CD4-positive, alpha-beta T cell treated with Interleukin-10 for 1 hour (primary cell): ENCODE results near the gene CNIH1.
"Not testable (repeated sequence)": the region's sequence is repeated elsewhere in the genome, so short reads cannot be mapped to it uniquely, and the experiment has no call there.

Source experiments
- DNase-seq: peaks from one replicate; pipeline ENCODE4 v3.0.0-alpha.2; 2020

The CNIH1 gene

GRCh38 chr14:54465654-54466053 is 24.5 kb upstream of the CNIH1 start:
- no peak for DNase-seq

GRCh38 chr14:54462048-54462447 is 20.9 kb upstream of the CNIH1 start:
- DNase-seq = no peak

- DNase-seq = no peak
These were observed 17.9 kb upstream of the CNIH1 start for GRCh38 chr14:54459106-54459505.

- not testable (repeated sequence) for DNase-seq
These were observed 17.4 kb upstream of the CNIH1 start for GRCh38 chr14:54458536-54458935.

GRCh38 chr14:54457609-54457996 is 16.4 kb upstream of the CNIH1 start:
- no peak for DNase-seq

GRCh38 chr14:54456820-54457608 is 15.8 kb upstream of the CNIH1 start:
- DNase-seq = not testable (repeated sequence)

GRCh38 chr14:54455363-54455762 is 14.2 kb upstream of the CNIH1 start:
- no peak for DNase-seq

GRCh38 chr14:54453990-54454389 is 12.8 kb upstream of the CNIH1 start:
- DNase-seq = not testable (repeated sequence)

GRCh38 chr14:54453252-54453651 is 12.1 kb upstream of the CNIH1 start:
- DNase-seq = no peak

- no peak for DNase-seq
These were observed 10.8 kb upstream of the CNIH1 start for GRCh38 chr14:54451961-54452360.

- DNase-seq = no peak
These were observed 10.0 kb upstream of the CNIH1 start for GRCh38 chr14:54451121-54451601.

- no peak for DNase-seq
These were observed 9.4 kb upstream of the CNIH1 start for GRCh38 chr14:54450535-54450934.

GRCh38 chr14:54447231-54447692 is 6.1 kb upstream of the CNIH1 start:
- peak; percentile 9 for DNase-seq

GRCh38 chr14:54446161-54446693 is 5.1 kb upstream of the CNIH1 start:
- no peak for DNase-seq

GRCh38 chr14:54444681-54445080 is 3.5 kb upstream of the CNIH1 start:
- DNase-seq = no peak

GRCh38 chr14:54443981-54444380 is 2.8 kb upstream of the CNIH1 start:
- no peak for DNase-seq

- DNase-seq = not testable (repeated sequence)
These were observed 1.8 kb upstream of the CNIH1 start for GRCh38 chr14:54442961-54443360.

- DNase-seq = no peak
These were observed 700 bp downstream of the CNIH1 start for GRCh38 chr14:54440476-54440872.

GRCh38 chr14:54440037-54440436 is 1.1 kb downstream of the CNIH1 start:
- no peak for DNase-seq

- DNase-seq = no peak
These were observed 2.5 kb downstream of the CNIH1 start for GRCh38 chr14:54438703-54439102.

- DNase-seq = not testable (repeated sequence)
These were observed 3.2 kb downstream of the CNIH1 start for GRCh38 chr14:54437954-54438353.

- peak; percentile 6 for DNase-seq
These were observed 5.6 kb downstream of the CNIH1 start for GRCh38 chr14:54435500-54435981.

- no peak for DNase-seq
These were observed 12.6 kb downstream of the CNIH1 start for GRCh38 chr14:54428527-54428926.

- no peak for DNase-seq
These were observed 13.3 kb downstream of the CNIH1 start for GRCh38 chr14:54427871-54428270.
